Measurements from ENCODE around the gene SPATA6L. TPM values are rescaled to one million over a fixed set of nuclear protein-coding genes. Genes with fewer than 3 reads are reported as not detected.

The SPATA6L gene
- total RNA-seq, 1 donor from 2014 or later: 1.3 TPM

DNA sequence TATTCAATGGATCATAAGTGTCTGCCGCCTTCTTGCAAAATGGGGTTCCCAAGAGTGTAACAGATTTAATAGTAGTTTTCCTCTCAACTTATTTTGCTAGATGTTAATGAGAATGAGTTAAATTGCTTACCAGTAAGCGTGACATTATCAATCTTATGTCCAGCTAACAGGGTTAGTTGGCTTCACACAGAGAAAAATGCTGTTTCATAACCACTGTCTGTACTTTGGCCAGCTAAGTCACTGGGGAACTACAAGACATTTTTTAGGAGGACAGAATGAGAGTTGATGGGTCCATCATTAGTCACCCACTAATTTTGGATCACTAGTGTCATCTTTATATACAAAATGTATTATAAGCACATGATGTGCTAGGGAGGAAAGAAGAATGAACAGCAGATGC is 14.5 kb upstream of the SPATA6L start:
- H3K36me3 ChIP-seq (ENCODE audit: control insufficient read depth, insufficient read depth, low read length): no peaks in the 10 kb centered on the region
- TF ChIP-seq, protein P1, sequence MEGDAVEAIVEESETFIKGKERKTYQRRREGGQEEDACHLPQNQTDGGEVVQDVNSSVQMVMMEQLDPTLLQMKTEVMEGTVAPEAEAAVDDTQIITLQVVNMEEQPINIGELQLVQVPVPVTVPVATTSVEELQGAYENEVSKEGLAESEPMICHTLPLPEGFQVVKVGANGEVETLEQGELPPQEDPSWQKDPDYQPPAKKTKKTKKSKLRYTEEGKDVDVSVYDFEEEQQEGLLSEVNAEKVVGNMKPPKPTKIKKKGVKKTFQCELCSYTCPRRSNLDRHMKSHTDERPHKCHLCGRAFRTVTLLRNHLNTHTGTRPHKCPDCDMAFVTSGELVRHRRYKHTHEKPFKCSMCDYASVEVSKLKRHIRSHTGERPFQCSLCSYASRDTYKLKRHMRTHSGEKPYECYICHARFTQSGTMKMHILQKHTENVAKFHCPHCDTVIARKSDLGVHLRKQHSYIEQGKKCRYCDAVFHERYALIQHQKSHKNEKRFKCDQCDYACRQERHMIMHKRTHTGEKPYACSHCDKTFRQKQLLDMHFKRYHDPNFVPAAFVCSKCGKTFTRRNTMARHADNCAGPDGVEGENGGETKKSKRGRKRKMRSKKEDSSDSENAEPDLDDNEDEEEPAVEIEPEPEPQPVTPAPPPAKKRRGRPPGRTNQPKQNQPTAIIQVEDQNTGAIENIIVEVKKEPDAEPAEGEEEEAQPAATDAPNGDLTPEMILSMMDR (IDR thresholded peaks at IDR 0.05; ENCODE audit: insufficient read depth, low read length, poor library complexity, severe bottlenecking): no peak
- peak overlapping the region; percentile 54 for H3K4me3 ChIP-seq (ENCODE audit: low read depth, low read length)
- no peaks in the 10 kb centered on the region for H3K27me3 ChIP-seq (ENCODE audit: control insufficient read depth, insufficient read depth, low read length)
- DNase-seq (ENCODE audit: low read depth): no peak

DNA sequence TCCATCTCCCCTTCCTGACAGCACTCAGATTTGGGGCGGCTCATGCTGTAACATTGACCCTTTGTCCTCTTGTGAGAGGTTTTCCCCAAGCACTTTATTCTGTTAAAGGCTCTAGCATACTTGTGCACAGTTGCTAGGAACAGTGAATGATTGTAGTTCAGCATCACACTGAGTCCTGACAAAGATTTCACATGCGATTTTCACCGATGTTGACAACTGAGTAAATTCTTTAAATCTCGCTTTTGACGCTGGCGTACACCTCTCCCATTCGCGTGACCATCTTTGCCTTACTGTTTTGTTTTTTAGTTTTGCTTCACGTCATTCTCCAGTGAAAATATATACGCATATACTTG is 13.9 kb upstream of the SPATA6L start:
- H3K36me3 ChIP-seq (ENCODE audit: control insufficient read depth, insufficient read depth, low read length): no peaks in the 10 kb centered on the region
- H3K27me3 ChIP-seq (ENCODE audit: control insufficient read depth, insufficient read depth, low read length): no peaks in the 10 kb centered on the region
- H3K4me3 ChIP-seq (ENCODE audit: low read depth, low read length): peak overlapping the region; percentile 54
- DNase-seq (ENCODE audit: low read depth): no peak
- TF ChIP-seq, protein P1 (IDR thresholded peaks at IDR 0.05; ENCODE audit: insufficient read depth, low read length, poor library complexity, severe bottlenecking): no peak

DNA sequence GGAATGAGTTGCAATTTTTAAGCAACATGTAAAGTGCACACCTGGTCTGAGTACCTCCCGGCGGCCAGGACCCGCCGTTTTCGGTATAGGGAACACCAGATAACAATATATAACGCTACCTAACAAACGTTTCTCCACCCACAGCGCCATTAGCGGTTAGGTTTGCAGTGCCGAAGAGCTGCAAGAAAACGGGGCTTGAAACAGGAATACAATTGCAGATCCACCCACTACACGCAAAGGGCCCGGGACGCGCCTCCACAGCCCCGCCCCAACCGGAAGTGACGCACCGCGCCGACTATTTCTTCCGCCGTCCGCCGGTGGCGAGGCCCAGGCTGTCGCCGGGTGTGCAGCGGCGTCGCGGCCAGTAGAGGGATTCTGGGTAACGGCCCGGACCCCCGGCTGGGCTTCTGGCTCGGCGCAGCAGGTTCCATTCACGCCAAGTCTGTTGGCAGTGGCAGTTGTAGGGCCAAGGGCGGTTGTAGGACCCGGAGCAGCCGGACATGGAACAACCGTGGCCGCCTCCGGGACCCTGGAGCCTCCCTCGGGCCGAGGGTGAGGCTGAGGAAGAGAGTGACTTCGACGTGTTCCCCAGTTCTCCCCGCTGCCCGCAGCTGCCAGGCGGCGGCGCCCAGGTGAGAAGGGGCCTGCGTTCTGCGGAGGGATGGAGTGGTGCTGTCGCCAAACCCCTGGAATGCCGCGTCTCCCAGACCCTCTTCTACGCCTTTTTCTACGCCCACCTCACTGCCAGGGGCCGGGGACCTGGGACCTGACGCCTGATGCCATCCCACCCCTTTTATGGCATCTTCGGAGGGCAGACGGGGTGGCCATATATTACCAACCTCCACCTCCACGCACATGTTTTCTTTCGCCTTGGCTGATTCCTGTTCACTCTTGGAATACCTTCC is 13.2 kb upstream of the SPATA6L start, which contains the start of gene CDC37L1:
Gene CDC37L1, plus strand, starts transcription at position 302 of the 905 bp plus-strand sequence. Its CDS starts 199 bp downstream, at position 501.
- Histone ChIP-seq H3K27me3 (ENCODE audit: control insufficient read depth, insufficient read depth, low read length) (no peaks in the 10 kb centered on the region), H3K4me3 (ENCODE audit: low read depth, low read length) (peak within 1 kb of the TSS; percentile 54), H3K36me3 (ENCODE audit: control insufficient read depth, insufficient read depth, low read length) (no peaks in the 10 kb centered on the region)
- peak; percentile 80 for DNase-seq (ENCODE audit: low read depth)
- TF ChIP-seq, protein P1 (IDR thresholded peaks at IDR 0.05; ENCODE audit: insufficient read depth, low read length, poor library complexity, severe bottlenecking): peak; percentile 61

DNA sequence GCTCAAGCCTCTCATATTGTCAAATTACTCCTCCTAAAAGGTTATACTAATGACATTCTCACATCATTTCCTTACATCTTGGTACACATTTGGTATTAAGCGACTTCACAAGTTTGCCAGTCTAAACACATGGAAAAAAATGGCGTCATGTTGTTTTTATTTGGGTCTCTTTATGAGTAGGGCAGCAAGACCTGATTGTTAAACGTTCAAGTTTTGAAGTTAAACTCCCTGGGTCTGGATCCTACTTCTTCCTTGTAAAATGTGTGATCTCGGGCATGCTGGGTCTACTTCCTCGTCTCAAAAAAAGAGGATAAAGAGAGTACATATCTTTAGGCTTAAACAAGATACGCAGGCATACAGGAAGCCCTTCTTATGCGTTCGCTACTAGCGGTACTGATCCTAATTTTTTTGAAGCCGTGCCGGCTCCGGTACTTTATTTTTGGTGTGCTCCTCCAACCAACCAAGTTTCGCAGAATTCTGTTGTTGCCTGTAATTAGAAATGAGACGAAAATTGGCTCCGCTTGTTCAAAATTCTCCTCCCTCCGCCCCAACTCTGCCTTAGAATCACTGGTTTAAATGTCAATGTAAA is 12.5 kb upstream of the SPATA6L start:
- Histone ChIP-seq H3K36me3 (ENCODE audit: control insufficient read depth, insufficient read depth, low read length) (no peaks in the 10 kb centered on the region), H3K4me3 (ENCODE audit: low read depth, low read length) (peak overlapping the region; percentile 54), H3K27me3 (ENCODE audit: control insufficient read depth, insufficient read depth, low read length) (no peaks in the 10 kb centered on the region)
- TF ChIP-seq, protein P1 (IDR thresholded peaks at IDR 0.05; ENCODE audit: insufficient read depth, low read length, poor library complexity, severe bottlenecking): no peak
- no peak for DNase-seq (ENCODE audit: low read depth)

DNA sequence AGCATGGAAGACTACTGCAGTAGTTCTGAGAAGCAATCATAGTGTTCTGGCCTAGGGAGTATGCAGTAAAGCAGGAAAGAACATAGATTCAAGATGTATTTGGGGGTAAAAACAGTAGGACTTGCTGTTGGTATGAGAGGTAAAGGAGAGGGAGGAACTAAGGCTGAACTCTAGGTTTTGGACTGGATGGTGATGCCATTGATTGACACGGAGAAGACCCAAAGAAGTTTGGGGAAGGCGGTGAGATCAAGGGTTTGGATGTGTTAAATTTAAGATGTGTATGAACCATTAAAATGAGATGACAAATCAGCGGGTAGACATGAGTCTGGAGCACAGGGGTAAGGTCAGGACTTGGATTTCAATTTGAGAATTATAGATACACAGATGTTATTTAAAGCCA is 11.1 kb upstream of the SPATA6L start:
- Histone ChIP-seq H3K4me3 (ENCODE audit: low read depth, low read length) (no peak overlapping the region), H3K27me3 (ENCODE audit: control insufficient read depth, insufficient read depth, low read length) (no peaks in the 10 kb centered on the region), H3K36me3 (ENCODE audit: control insufficient read depth, insufficient read depth, low read length) (no peaks in the 10 kb centered on the region)
- TF ChIP-seq, protein P1 (IDR thresholded peaks at IDR 0.05; ENCODE audit: insufficient read depth, low read length, poor library complexity, severe bottlenecking): no peak
- no peak for DNase-seq (ENCODE audit: low read depth)

Data from kidney epithelial cell (primary cell).